Measurements from ENCODE around the gene CCDC74A.
"Not testable (repeated sequence)": the region's sequence is repeated elsewhere in the genome, so short reads cannot be mapped to it uniquely, and the experiment has no call there.

Gene CCDC74A

DNA sequence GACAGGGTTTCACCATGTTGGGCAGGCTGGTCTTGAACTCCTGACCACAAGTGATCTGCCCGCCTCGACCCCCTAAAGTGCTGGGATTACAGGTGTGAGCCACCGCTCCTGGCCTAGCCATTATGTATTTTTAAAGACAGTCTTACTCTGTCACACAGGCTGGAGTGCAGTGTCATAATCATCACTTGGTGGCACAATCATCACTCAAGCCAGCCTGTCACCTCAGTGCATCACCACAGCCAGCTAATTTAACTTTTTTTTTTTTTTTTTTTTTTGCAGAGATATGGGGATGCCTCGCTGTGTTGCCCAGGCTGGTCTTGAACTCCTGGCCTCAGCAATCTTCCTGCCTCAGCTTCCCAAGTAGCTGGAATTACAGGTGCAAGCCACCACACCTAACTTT is 24.1 kb upstream of the CCDC74A start:
- not testable (repeated sequence) for DNase-seq (ENCODE audit: low read depth)

- DNase-seq (ENCODE audit: low read depth): not testable (repeated sequence)
Measured at GRCh38 chr2:131504082-131504750, 23.5 kb upstream of the CCDC74A start.

DNA sequence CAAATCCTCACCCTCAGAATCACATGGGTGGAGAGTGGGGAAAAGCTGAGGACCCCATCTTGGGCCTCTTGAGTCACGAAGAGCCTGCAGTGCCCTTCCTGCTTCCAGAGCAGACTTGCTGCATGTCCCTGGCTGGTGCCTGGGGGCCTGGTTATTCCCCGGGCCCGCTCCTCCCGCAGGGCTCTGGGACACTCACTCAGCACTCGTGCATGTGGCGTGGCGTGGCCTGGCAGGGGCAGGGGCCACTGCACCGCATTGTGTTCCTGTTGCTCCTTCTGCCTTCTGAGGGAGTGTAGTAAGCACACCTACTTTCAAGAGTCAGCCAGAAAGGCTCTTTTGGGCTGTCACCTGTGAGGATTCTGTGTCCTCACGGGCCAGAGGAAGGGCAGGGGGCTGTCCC is 18.1 kb upstream of the CCDC74A start:
- no peak for DNase-seq (ENCODE audit: low read depth)

- DNase-seq (ENCODE audit: low read depth): peak; percentile 86
Measured at GRCh38 chr2:131511291-131511968, 16.3 kb upstream of the CCDC74A start.

- DNase-seq (ENCODE audit: low read depth): peak; percentile 33
Measured at GRCh38 chr2:131511969-131512870, 15.5 kb upstream of the CCDC74A start.

GRCh38 chr2:131514408-131515166 is 13.1 kb upstream of the CCDC74A start:
- not testable (repeated sequence) for DNase-seq (ENCODE audit: low read depth)

DNA sequence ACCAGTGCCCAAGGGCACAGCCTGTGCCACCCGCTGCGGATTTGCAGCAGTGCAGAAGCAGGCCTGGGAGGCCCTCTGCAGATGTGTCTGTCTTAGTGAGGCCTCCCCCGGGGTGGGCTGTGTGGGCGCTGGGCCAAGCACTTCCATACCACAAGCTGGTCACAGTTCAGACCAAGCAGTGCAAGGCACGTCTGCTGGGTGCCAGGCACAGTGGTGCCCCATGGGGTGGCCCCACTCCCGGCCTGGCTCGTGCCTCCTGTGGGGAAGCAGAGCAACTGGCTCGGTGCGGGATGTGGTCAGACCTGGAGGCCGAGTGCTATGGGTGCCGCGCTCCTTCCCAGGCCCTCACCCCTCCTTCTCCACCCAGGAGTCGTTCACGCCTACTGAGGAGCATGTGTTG is 12.5 kb upstream of the CCDC74A start:
- not testable (repeated sequence) for DNase-seq (ENCODE audit: low read depth)

- DNase-seq (ENCODE audit: low read depth): no peak
Measured at GRCh38 chr2:131516011-131516410, 11.7 kb upstream of the CCDC74A start.

DNA sequence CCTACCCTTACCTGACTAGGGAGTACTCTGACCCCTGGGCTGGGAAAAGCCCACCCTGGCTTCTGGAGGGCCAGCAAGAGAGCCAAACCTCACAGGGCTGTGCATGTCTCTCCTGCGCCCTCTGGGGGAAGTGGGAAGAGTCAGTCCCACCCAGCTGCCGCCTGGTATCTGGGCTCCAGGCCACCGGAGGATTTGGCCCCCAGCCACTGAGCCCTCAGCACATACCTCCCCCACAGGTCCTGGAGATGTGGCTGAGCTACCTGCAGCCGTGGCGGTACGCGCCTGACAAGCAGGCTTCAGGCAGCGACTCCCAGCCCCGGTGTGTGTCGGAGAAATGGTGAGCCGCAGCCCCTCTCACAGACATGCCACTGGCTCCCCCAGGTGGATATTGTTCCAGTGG is 11.1 kb upstream of the CCDC74A start:
- peak; percentile 19 for DNase-seq (ENCODE audit: low read depth)

DNA sequence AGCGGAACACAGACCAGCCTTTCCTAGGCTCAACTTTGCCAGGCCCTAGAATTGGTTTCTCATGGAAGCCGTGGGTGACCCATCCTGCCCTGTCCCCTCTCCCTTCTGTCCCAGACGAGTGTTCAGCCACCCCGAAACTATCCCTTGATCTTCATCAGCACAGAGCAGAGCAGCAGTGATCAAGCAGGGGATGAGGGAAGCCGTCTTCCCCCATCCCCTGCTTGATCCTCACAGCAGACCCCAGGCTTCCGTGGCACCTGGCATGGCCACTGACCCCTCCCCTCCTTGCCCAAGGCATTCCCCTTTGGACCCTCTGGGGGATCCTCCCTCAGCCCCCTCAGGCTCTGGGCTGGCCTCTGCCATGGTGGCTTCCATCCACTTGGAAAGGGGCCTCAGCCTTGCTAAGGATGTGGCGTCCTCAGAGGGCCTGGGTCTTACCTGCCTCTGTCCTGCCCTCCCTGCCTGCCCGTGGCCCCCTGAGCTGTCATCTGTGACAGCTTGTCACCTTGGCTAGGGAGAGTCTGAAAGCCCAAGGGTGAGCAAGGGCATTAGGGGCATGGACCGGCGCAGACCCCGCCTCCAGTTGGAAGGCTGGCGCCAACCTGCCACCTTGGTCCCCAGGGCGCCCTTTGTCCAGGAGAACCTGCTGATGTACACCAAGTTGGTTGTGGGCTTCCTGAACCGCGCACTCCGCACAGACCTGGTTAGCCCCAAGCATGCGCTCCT is 10.4 kb upstream of the CCDC74A start:
- no peak for DNase-seq (ENCODE audit: low read depth)

DNA sequence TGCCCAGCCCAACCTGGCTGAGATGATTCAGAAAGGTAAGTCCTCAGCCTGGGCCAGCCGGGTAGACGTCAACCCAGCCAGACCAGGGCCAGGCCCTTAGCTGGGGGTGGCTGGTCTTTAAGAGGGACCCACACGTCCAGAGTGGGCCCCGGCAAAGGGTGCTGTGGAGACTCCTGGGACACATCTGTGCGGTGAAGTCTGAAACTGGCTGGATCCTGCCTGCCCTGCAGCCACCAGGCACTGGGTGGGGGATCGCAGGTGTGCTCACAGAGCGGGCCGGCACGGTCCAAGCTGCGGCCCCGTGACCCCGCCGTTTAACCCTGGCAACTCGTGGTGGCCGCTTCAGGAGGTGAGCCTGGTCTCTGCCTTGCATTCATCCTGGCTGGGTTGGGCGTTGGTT is 9.8 kb upstream of the CCDC74A start:
- DNase-seq (ENCODE audit: low read depth): not testable (repeated sequence)

GRCh38 chr2:131518531-131518930 is 9.2 kb upstream of the CCDC74A start:
- not testable (repeated sequence) for DNase-seq (ENCODE audit: low read depth)

GRCh38 chr2:131519466-131519865 is 8.2 kb upstream of the CCDC74A start:
- no peak for DNase-seq (ENCODE audit: low read depth)

- not testable (repeated sequence) for DNase-seq (ENCODE audit: low read depth)
Measured at GRCh38 chr2:131519871-131520470, 7.7 kb upstream of the CCDC74A start.

GRCh38 chr2:131520526-131520925 is 7.2 kb upstream of the CCDC74A start:
- DNase-seq (ENCODE audit: low read depth): no peak

DNA sequence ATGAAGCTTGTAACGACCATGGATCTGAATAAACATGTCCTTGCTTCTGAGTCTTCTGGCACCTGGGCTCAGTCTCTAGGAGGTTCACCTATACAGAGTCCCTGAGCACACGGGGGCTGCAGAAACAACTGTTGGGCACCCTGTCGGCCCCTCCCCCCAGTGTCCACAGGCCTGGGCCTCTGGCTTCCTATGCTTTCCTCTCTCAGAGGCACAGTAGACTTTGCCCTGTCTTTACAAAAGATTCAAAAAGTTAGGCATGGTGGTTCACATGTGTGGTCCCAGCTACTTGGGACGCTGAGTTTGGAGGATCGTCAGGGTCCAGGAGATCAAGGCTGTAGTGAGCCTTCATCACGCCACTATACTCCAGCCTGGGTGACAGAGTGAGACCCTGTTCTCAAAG is 6.2 kb upstream of the CCDC74A start:
- not testable (repeated sequence) for DNase-seq (ENCODE audit: low read depth)

DNA sequence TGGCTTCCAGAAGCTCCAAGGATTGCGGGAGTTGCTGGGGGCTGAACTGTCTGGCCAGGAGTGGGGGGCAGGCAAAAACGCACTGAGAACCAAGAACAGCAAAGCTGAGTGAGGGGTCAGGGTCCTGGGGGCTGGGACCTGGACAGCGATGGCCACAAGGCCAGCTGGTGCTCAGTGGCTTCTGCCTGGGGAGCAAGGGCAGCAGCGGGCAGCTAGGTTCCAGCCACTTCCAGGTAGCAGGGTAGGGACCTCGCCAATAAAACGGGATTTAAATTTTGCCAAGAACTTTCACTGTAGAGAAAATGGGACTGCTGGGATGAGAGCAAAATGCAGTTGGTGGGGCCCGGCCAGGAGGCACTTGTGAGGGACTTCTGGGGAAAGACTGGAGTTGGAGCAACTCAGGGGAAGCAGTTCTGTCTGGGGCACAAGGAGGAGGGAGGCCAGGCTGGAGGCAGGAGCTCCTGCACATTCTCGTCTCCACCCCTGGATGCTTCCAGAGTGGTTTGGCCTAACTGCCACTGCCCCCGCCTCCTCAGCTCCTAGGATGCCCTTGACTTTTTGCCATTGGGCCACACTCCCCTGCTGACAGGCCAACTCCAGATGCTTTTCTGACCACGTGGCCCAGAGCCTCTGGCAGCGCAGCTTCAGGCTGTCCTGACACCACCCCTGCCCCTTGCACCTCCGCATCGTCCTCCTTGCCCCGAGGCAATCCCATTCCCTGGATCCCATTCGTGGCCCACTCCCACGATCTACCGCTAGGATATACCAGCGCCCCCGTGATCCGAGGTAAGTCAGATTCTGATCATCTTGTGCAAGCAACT is 5.5 kb upstream of the CCDC74A start:
- DNase-seq (ENCODE audit: low read depth): no peak

DNA sequence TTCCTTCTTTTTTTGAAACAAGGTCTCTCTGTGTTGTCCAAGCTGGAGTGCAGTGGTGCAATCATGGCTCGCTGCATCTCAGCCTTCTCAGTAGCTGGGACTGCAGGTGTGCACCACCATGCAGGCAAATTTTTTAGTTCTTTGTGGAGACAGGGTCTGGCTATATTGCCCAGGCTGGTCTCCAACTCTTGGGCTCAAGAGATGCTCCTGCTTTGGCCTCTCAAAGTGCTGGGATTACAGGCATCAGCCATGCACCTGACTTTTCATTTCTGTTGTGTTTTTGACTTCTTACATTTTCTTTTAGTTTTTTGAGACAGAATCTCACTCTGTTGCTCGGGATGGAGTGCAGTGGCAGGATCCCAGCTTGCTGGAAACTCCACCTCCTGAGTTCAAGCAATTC is 2.4 kb upstream of the CCDC74A start:
- DNase-seq (ENCODE audit: low read depth): not testable (repeated sequence)

- not testable (repeated sequence) for DNase-seq (ENCODE audit: low read depth)
Measured at GRCh38 chr2:131528981-131529863, 1.5 kb downstream of the CCDC74A start.
